Kidney epithelial cell (primary cell): ENCODE measurements around the gene EXO1. TPM values are rescaled to one million over a fixed set of nuclear protein-coding genes. Genes with fewer than 3 reads are reported as not detected.

Experiments
- DNase-seq: peaks from one replicate; pipeline ENCODE4 v3.0.0-alpha.2; 2010; ENCODE audit warnings: low read depth
- H3K27me3 ChIP-seq: 2 replicates; pipeline ENCODE4 v1.6.0; 2011; ENCODE audit warnings: low read length; ENCODE audit not compliant: control insufficient read depth, insufficient read depth
- H3K36me3 ChIP-seq: 2 replicates; pipeline ENCODE4 v1.5.1; 2011; ENCODE audit warnings: low read length; ENCODE audit not compliant: control insufficient read depth, insufficient read depth
- H3K4me3 ChIP-seq: 2 replicates; pipeline ENCODE4 v1.5.1; 2011; ENCODE audit warnings: low read depth, mild to moderate bottlenecking, control low read depth, low read length
- CTCF ChIP-seq: IDR thresholded peaks from 2 replicates; pipeline ENCODE4 v1.5.1; 2011; ENCODE audit warnings: mild to moderate bottlenecking, moderate library complexity, low read length, control low read depth, inconsistent platforms; ENCODE audit not compliant: insufficient read depth, poor library complexity, severe bottlenecking
- total RNA-seq: library from RNA; depleted of rRNA; stranded (reverse); fragments of >200 nt; gene quantifications from 2 replicates; pipeline ENCODE4 v1.2.3, GENCODE V29; 2015

The EXO1 gene
- total RNA-seq, 1 donor from 2014 or later, result 4.4 TPM

GRCh38 chr1:241828463-241829021 is 19.5 kb upstream of the EXO1 start:
- Histone ChIP-seq H3K4me3 (no peak overlapping the region), H3K36me3 (no peaks in the 10 kb centered on the region), H3K27me3 (no peaks in the 10 kb centered on the region)
- DNase-seq, result no peak
- TF ChIP-seq CTCF, result no peak

- H3K36me3 ChIP-seq, result no peaks in the 10 kb centered on the region
- no peak overlapping the region for H3K4me3 ChIP-seq
- no peak for DNase-seq
- H3K27me3 ChIP-seq, result no peaks in the 10 kb centered on the region
- TF ChIP-seq CTCF, result no peak
These were observed 18.5 kb upstream of the EXO1 start for GRCh38 chr1:241829468-241829867.

- H3K36me3 ChIP-seq, result no peaks in the 10 kb centered on the region
- H3K4me3 ChIP-seq, result no peak overlapping the region
- DNase-seq, result no peak
- H3K27me3 ChIP-seq, result no peaks in the 10 kb centered on the region
- peak; percentile 71 for TF ChIP-seq CTCF
These were observed 13.1 kb upstream of the EXO1 start for GRCh38 chr1:241834733-241835377.

- H3K4me3 ChIP-seq, result no peak overlapping the region
- TF ChIP-seq CTCF, result no peak
- no peaks in the 10 kb centered on the region for H3K36me3 ChIP-seq
- H3K27me3 ChIP-seq, result no peaks in the 10 kb centered on the region
- DNase-seq, result no peak
These were observed 11.1 kb upstream of the EXO1 start for GRCh38 chr1:241836941-241837340.

DNA sequence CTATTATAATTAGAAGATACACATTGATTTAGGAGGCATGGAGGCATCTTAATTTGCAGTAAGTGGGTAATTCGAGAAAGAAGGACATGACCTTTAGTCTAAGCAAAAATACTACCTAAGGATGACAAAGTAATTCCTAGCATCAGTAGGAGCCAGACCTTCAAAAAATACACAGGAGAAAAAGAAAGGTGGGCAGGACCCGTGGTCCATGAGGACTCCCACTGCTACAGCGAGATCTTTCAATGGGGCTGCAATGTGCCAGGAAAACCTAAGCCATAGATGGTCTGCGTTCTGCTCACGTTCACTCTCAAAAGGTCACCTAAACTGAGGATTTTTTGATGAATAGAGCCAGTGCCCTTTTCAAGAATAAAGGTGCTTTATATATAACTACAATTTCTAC is 10.6 kb upstream of the EXO1 start:
- Histone ChIP-seq H3K27me3 (no peaks in the 10 kb centered on the region), H3K4me3 (no peak overlapping the region), H3K36me3 (no peaks in the 10 kb centered on the region)
- no peak for DNase-seq
- TF ChIP-seq CTCF, result no peak

DNA sequence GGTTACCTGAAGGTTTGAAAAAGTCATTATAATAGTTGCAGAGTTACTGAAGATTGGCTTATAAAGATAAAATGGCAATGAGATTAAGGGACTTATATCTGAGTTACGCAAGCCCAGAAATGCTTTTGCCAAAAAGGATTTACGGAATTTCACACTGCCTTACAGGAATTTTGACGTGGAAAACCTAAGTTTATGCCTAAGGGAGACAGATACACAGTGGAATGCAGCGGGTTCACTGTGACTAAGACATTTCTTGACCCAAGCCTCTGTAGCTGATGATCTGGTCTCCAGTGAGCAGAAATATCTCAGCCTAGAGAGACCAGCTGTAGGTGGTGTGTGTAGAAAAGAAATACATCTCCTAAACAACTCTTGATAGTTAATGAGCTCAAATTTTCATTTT is 10.1 kb upstream of the EXO1 start:
- Histone ChIP-seq H3K27me3 (no peaks in the 10 kb centered on the region), H3K4me3 (no peak overlapping the region), H3K36me3 (no peaks in the 10 kb centered on the region)
- no peak for DNase-seq
- no peak for TF ChIP-seq CTCF
